Thoracic aorta (tissue), 2 donors: ENCODE measurements around the gene JAK2. TPM values are rescaled to one million over a fixed set of nuclear protein-coding genes. Genes with fewer than 3 reads are reported as not detected.
A peak's percentile ranks its signal among the peaks of the same experiment; 100 is the strongest.
"Not testable (repeated sequence)": the region's sequence is repeated elsewhere in the genome, so short reads cannot be mapped to it uniquely, and the experiment has no call there.

ENCODE experiments used
- ATAC-seq: fragments of 150-250 bp; one replicate; pipeline ENCODE4 v1.8.0; 2017; ENCODE audit warnings: low read depth; ENCODE audit not compliant: insufficient number of reproducible peaks, low FRiP score
- DNase-seq: peaks from one replicate; pipeline ENCODE4 v3.0.0-alpha.2; 2020; ENCODE audit warnings: low spot score
- H3K27ac ChIP-seq, 2 donors: fragments of 200-600 bp; sonication (generic); 1 replicate in 1 of 2; 2 replicates in 1 of 2; pipeline ENCODE4 v1.5.1; 2016; ENCODE audit warnings: mild to moderate bottlenecking in 2 of 2, moderate library complexity in 2 of 2
- H3K27me3 ChIP-seq: fragments of 200-600 bp; sonication (generic); replicated peaks from 2 replicates; pipeline ENCODE4 v1.6.0; 2016; ENCODE audit warnings: mild to moderate bottlenecking; ENCODE audit not compliant: insufficient read depth
- H3K36me3 ChIP-seq: fragments of 200-600 bp; sonication (generic); one replicate; pipeline ENCODE4 v1.5.1; 2016
- H3K4me1 ChIP-seq, 2 donors: fragments of 200-600 bp; sonication (generic); 1 replicate in 1 of 2; 2 replicates in 1 of 2; pipeline versions ENCODE4 v1.5.1 to v1.6.0; 2016; ENCODE audit warnings: low read depth in 2 of 2, mild to moderate bottlenecking in 1 of 2; ENCODE audit not compliant: control insufficient read depth in 1 of 2
- H3K4me3 ChIP-seq: fragments of 200-600 bp; sonication (generic); 2 replicates; pipeline ENCODE4 v1.5.1; 2016; ENCODE audit warnings: mild to moderate bottlenecking
- H3K9me3 ChIP-seq: fragments of 200-600 bp; sonication (generic); 2 replicates; pipeline ENCODE4 v1.5.1; 2016
- CTCF ChIP-seq: fragments of 200-600 bp; sonication (generic); IDR thresholded peaks from one replicate; pipeline ENCODE4 v1.5.1; 2019; ENCODE audit warnings: antibody characterized with exemption
- total RNA-seq, 2 donors: library from RNA; depleted of rRNA; stranded (reverse); fragments of >200 nt; gene quantifications; one replicate each; pipeline versions ENCODE4 v1.1.0 to v1.2.3, GENCODE V29; 2016

Gene JAK2
- total RNA-seq, 2 donors from 2014 or later, result 77.8 to 90.0 TPM

GRCh38 chr9:5008202-5008601 is 23.1 kb downstream of the JAK2 start:
- Histone ChIP-seq H3K27ac (peak overlapping the region; percentile 42 to 54), H3K36me3 (peaks cover 3% of the 10 kb centered on the region), H3K27me3 (no peaks in the 10 kb centered on the region), H3K9me3 (peaks cover 5% of the 10 kb centered on the region), H3K4me3 (peak overlapping the region; percentile 2), H3K4me1 (peaks cover 40 to 46% of the 10 kb centered on the region in 2 donors)
- ATAC-seq (no peak), DNase-seq (no peak)
- no peak for TF ChIP-seq CTCF

GRCh38 chr9:5013374-5013773 is 28.3 kb downstream of the JAK2 start:
- H3K27me3 ChIP-seq, result no peaks in the 10 kb centered on the region
- peaks cover 2% of the 10 kb centered on the region for H3K36me3 ChIP-seq
- no peak for TF ChIP-seq CTCF
- DNase-seq (no peak), ATAC-seq (no peak)
- H3K27ac ChIP-seq, result peak overlapping the region; percentile 73 to 74
- H3K4me3 ChIP-seq, result peak overlapping the region; percentile 10
- peaks cover 60 to 78% of the 10 kb centered on the region in 2 donors for H3K4me1 ChIP-seq
- peaks cover 2% of the 10 kb centered on the region for H3K9me3 ChIP-seq

- Histone ChIP-seq H3K4me3 (no peak overlapping the region), H3K36me3 (peaks cover 5% of the 10 kb centered on the region), H3K27me3 (no peaks in the 10 kb centered on the region), H3K9me3 (peaks cover 7% of the 10 kb centered on the region), H3K4me1 (peaks cover 44 to 69% of the 10 kb centered on the region in 2 donors), H3K27ac (peak overlapping the region; percentile 36 to 46)
- ATAC-seq, result no peak
- no peak for TF ChIP-seq CTCF
- no peak for DNase-seq
Measured at GRCh38 chr9:5015934-5016333, 30.9 kb downstream of the JAK2 start.

- Histone ChIP-seq H3K9me3 (no peaks in the 10 kb centered on the region), H3K27ac (no peak overlapping the region), H3K27me3 (no peaks in the 10 kb centered on the region), H3K36me3 (peaks cover 33% of the 10 kb centered on the region), H3K4me1 (peaks cover 6 to 36% of the 10 kb centered on the region in 2 donors), H3K4me3 (no peak overlapping the region)
- no peak for TF ChIP-seq CTCF
- ATAC-seq, result no peak
- DNase-seq, result no peak
Measured at GRCh38 chr9:5025416-5025815, 40.3 kb downstream of the JAK2 start.

GRCh38 chr9:5031941-5032340 is 46.9 kb downstream of the JAK2 start:
- H3K9me3 ChIP-seq, DNase-seq, ATAC-seq, H3K4me3 ChIP-seq, H3K27me3 ChIP-seq, H3K27ac ChIP-seq: not testable (repeated sequence)
- Histone ChIP-seq H3K36me3 (peaks cover 19% of the 10 kb centered on the region), H3K4me1 (peaks cover 6 to 14% of the 10 kb centered on the region in 2 donors)

- no peak for TF ChIP-seq CTCF
- Histone ChIP-seq H3K27me3 (no peaks in the 10 kb centered on the region), H3K27ac (no peak overlapping the region), H3K4me3 (no peak overlapping the region), H3K9me3 (no peaks in the 10 kb centered on the region), H3K36me3 (peaks cover 28% of the 10 kb centered on the region), H3K4me1 (peaks cover 16 to 21% of the 10 kb centered on the region in 2 donors)
- ATAC-seq (no peak), DNase-seq (no peak)
Measured at GRCh38 chr9:5040730-5041389, 55.8 kb downstream of the JAK2 start.
